Vagina (tissue), 2 donors: ENCODE measurements around the gene LCORL.

Experiments used
- POLR2A ChIP-seq, 2 donors: fragments of 450-650 bp; IDR thresholded peaks; one replicate each; pipeline ENCODE4 v1.6.1; 2017; ENCODE audit warnings: antibody characterized with exemption in 2 of 2, mild to moderate bottlenecking in 2 of 2, moderate library complexity in 2 of 2
- POLR2AphosphoS5 ChIP-seq, 2 donors: sonication (generic); formaldehyde crosslinking; IDR thresholded peaks; one replicate each; pipeline ENCODE4 v1.9.0; 2017; ENCODE audit warnings: antibody characterized with exemption in 2 of 2, mild to moderate bottlenecking in 2 of 2, low read depth in 1 of 2; ENCODE audit not compliant: insufficient read depth in 1 of 2
- TF ChIP-seq, protein P1 (sequence below), 3 experiments: fragments of 450-650 bp in 2 of 3; fragments of 200-600 bp in 1 of 3; sonication (generic) in 1 of 3; IDR thresholded peaks; one replicate each; pipeline ENCODE4 v1.5.1; 2017 to 2019; ENCODE audit warnings: antibody characterized with exemption in 3 of 3, mild to moderate bottlenecking in 2 of 3, moderate library complexity in 2 of 3

DNA sequence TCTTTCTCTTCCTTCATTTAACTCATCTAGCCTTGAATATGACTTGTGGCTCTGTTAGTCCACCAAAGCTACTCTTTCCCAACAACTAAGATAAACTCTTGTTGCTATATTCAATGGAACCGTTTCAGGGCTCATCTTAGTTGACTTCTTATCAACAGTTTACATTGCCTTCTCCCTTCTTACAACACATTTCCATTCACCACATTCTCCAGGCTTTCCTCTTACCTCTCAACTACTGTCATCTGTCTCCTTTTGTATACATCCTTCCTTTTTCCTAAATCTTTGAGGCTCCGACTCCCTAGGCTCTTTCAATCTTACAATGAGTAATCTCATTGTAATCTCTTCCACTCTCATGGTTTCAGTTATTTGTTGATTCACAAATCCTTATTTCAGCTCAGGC, 152.2 kb downstream of the LCORL start:
- TF ChIP-seq, protein P1, sequence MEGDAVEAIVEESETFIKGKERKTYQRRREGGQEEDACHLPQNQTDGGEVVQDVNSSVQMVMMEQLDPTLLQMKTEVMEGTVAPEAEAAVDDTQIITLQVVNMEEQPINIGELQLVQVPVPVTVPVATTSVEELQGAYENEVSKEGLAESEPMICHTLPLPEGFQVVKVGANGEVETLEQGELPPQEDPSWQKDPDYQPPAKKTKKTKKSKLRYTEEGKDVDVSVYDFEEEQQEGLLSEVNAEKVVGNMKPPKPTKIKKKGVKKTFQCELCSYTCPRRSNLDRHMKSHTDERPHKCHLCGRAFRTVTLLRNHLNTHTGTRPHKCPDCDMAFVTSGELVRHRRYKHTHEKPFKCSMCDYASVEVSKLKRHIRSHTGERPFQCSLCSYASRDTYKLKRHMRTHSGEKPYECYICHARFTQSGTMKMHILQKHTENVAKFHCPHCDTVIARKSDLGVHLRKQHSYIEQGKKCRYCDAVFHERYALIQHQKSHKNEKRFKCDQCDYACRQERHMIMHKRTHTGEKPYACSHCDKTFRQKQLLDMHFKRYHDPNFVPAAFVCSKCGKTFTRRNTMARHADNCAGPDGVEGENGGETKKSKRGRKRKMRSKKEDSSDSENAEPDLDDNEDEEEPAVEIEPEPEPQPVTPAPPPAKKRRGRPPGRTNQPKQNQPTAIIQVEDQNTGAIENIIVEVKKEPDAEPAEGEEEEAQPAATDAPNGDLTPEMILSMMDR (IDR thresholded peaks at IDR 0.05): no peak
- no peak for TF ChIP-seq POLR2A (IDR thresholded peaks at IDR 0.05)
- TF ChIP-seq POLR2AphosphoS5 (IDR thresholded peaks at IDR 0.05; ENCODE audit: insufficient read depth in 1 of 2, low read depth in 1 of 2): no peak
